IMR-90 (cell line): Measurements from ENCODE around the gene ENOX1. TPM values are rescaled to one million over a fixed set of nuclear protein-coding genes. Genes with fewer than 3 reads are reported as not detected.

Experiments
- ATAC-seq: fragments of 200-7000 bp; cut with Tn5 transposase; 2 replicates; pipeline ENCODE4 v1.9.1; 2020; ENCODE audit warnings: low read depth, mild to moderate bottlenecking, moderate library complexity
- BruUV-seq: library from RNA; stranded (reverse); fragments of 400-500 nt; replicated peaks from 2 replicates; lab custom pipeline; 2021; lab: Mats Ljungman, UMichigan
- CTCF ChIA-PET: fragments of 300-600 bp; formaldehyde crosslinking; extraction: SDS; loops from one replicate; lab custom pipeline; 2021; ENCODE audit warnings: antibody characterized with exemption; lab: Yijun Ruan, JAX
- POLR2A ChIA-PET: fragments of 300-600 bp; sonication (Branson Sonifier 250); formaldehyde crosslinking; loops from one replicate; lab custom pipeline; 2022; ENCODE audit warnings: antibody characterized with exemption; ENCODE audit not compliant: unreplicated experiment; lab: Charles Lee
- DNase-seq: peaks from one replicate; pipeline ENCODE4 v3.0.0; 2013
- H2AFZ ChIP-seq: replicated peaks from 2 replicates; pipeline ENCODE3; 2013; ENCODE audit warnings: low read length, mild to moderate bottlenecking; ENCODE audit not compliant: poor library complexity
- H2AK5ac ChIP-seq: 2 replicates; pipeline ENCODE4 v1.6.1; 2013; ENCODE audit warnings: low read depth, low read length, inconsistent platforms
- H2AK9ac ChIP-seq: replicated peaks from 2 replicates; pipeline ENCODE3; 2013; ENCODE audit warnings: mild to moderate bottlenecking, low read depth, low read length, moderate library complexity; ENCODE audit not compliant: poor library complexity
- H2BK120ac ChIP-seq: 2 replicates; pipeline ENCODE4 v1.6.1; 2013; ENCODE audit warnings: low read depth, low read length, inconsistent platforms
- H2BK15ac ChIP-seq: 3 replicates; pipeline ENCODE4 v1.6.1; 2013; ENCODE audit warnings: low read depth, low read length, inconsistent platforms
- H2BK20ac ChIP-seq: 2 replicates; pipeline ENCODE4 v1.6.1; 2013; ENCODE audit warnings: low read depth, mild to moderate bottlenecking, inconsistent platforms, low read length, moderate library complexity
- H2BK5ac ChIP-seq: 2 replicates; pipeline ENCODE4 v1.6.1; 2013; ENCODE audit warnings: mild to moderate bottlenecking, low read depth, low read length, inconsistent platforms; ENCODE audit not compliant: poor library complexity, severe bottlenecking
- H3K14ac ChIP-seq: replicated peaks from 2 replicates; pipeline ENCODE4 v1.6.1; 2013; ENCODE audit warnings: low read depth, low read length, inconsistent platforms
- H3K18ac ChIP-seq: 2 replicates; pipeline ENCODE4 v1.6.1; 2013; ENCODE audit warnings: low read depth, low read length, control low read depth
- H3K23ac ChIP-seq: 2 replicates; pipeline ENCODE4 v1.6.1; 2013; ENCODE audit warnings: low read depth, low read length, inconsistent platforms
- H3K27ac ChIP-seq: 2 replicates; pipeline ENCODE4 v1.5.1; 2013; ENCODE audit warnings: mild to moderate bottlenecking, control low read depth, low read length; ENCODE audit not compliant: insufficient read depth
- H3K27me3 ChIP-seq: 2 replicates; pipeline ENCODE4 v1.6.1; 2013; ENCODE audit warnings: low read length; ENCODE audit not compliant: control insufficient read depth, insufficient read depth
- H3K36me3 ChIP-seq: 2 replicates; pipeline ENCODE4 v1.6.1; 2013; ENCODE audit warnings: low read length, mixed read lengths; ENCODE audit not compliant: control insufficient read depth, insufficient read depth
- H3K4ac ChIP-seq: 2 replicates; pipeline ENCODE4 v1.6.1; 2013; ENCODE audit warnings: low read depth, low read length, inconsistent platforms
- H3K4me1 ChIP-seq: 2 replicates; pipeline ENCODE4 v1.6.1; 2013; ENCODE audit warnings: low read length, mixed read lengths; ENCODE audit not compliant: control insufficient read depth, insufficient read depth
- H3K4me2 ChIP-seq: 2 replicates; pipeline ENCODE4 v1.6.1; 2013; ENCODE audit warnings: low read depth, mild to moderate bottlenecking, control low read depth, low read length, moderate library complexity
- H3K4me3 ChIP-seq: 2 replicates; pipeline ENCODE4 v1.5.1; 2013; ENCODE audit warnings: low read depth, mild to moderate bottlenecking, control low read depth, low read length, moderate library complexity; ENCODE audit not compliant: insufficient read depth
- H3K56ac ChIP-seq: 2 replicates; pipeline ENCODE4 v1.6.1; 2013; ENCODE audit warnings: low read length, inconsistent platforms; ENCODE audit not compliant: insufficient read depth; ENCODE audit errors: extremely low read depth
- H3K79me1 ChIP-seq, 2 experiments: 2 replicates each; pipeline ENCODE4 v1.6.1; 2013; ENCODE audit warnings: low read length in 2 of 2, inconsistent platforms in 1 of 2, low read depth in 1 of 2
- H3K9ac ChIP-seq: 2 replicates; pipeline ENCODE4 v1.6.1; 2013; ENCODE audit warnings: low read depth, low read length, control low read depth
- H3K9me1 ChIP-seq: 2 replicates; pipeline ENCODE4 v1.6.1; 2013; ENCODE audit warnings: low read length, inconsistent platforms; ENCODE audit not compliant: insufficient read depth
- H3K9me3 ChIP-seq: 2 replicates; pipeline ENCODE4 v1.6.1; 2013; ENCODE audit warnings: low read length; ENCODE audit not compliant: control insufficient read depth, insufficient read depth
- H4K20me1 ChIP-seq: 2 replicates; pipeline ENCODE4 v1.6.1; 2013; ENCODE audit warnings: low read length, inconsistent platforms; ENCODE audit not compliant: insufficient read depth
- H4K5ac ChIP-seq: 2 replicates; pipeline ENCODE4 v1.6.1; 2013; ENCODE audit warnings: mild to moderate bottlenecking, low read depth, low read length, control low read depth
- H4K8ac ChIP-seq, 2 experiments: 2 replicates each; pipeline ENCODE4 v1.6.1; 2013; ENCODE audit warnings: low read depth in 2 of 2, low read length in 2 of 2, control low read depth in 1 of 2, inconsistent platforms in 1 of 2
- H4K91ac ChIP-seq: 2 replicates; pipeline ENCODE4 v1.6.1; 2013; ENCODE audit warnings: low read depth, low read length, inconsistent platforms; ENCODE audit not compliant: insufficient read depth
- BHLHE40 ChIP-seq: fragments of 150-350 bp; IDR thresholded peaks from 2 replicates; pipeline ENCODE4 v1.6.1; 2016; ENCODE audit warnings: mild to moderate bottlenecking, low read depth, low read length
- FOS ChIP-seq: fragments of 150-350 bp; IDR thresholded peaks from 2 replicates; pipeline ENCODE4 v1.6.1; 2016; ENCODE audit warnings: low read depth, low read length
- MAZ ChIP-seq: IDR thresholded peaks from 2 replicates; pipeline ENCODE4 v1.6.1; 2012; ENCODE audit warnings: low read depth, mild to moderate bottlenecking, low read length, improper control_type of control experiment, moderate library complexity, borderline replicate concordance
- MXI1 ChIP-seq: IDR thresholded peaks from 2 replicates; pipeline ENCODE4 v1.6.1; 2012; ENCODE audit warnings: low read depth, mild to moderate bottlenecking, low read length, moderate library complexity, borderline replicate concordance
- POLR2A ChIP-seq: IDR thresholded peaks from 2 replicates; pipeline ENCODE4 v1.6.1; 2012; ENCODE audit warnings: mild to moderate bottlenecking, low read depth, low read length
- RAD21 ChIP-seq: IDR thresholded peaks from 2 replicates; pipeline ENCODE4 v1.6.1; 2012; ENCODE audit warnings: low read length, improper control_type of control experiment
- RCOR1 ChIP-seq: IDR thresholded peaks from 2 replicates; pipeline ENCODE4 v1.6.1; 2012; ENCODE audit warnings: mild to moderate bottlenecking, low read length, improper control_type of control experiment; ENCODE audit not compliant: insufficient replicate concordance
- SMC3 ChIP-seq: fragments of 150-350 bp; IDR thresholded peaks from 2 replicates; pipeline ENCODE4 v1.6.1; 2016; ENCODE audit warnings: low read depth, mild to moderate bottlenecking, antibody characterized with exemption, low read length, moderate library complexity
- WGBS, 2 experiments: methylation state at CpG; one replicate each; pipeline versions ENCODE4 v1.1.5 to v1.1.7; 2013; ENCODE audit warnings: missing lambda C conversion rate in 2 of 2; ENCODE audit not compliant: insufficient read length in 1 of 2; ENCODE audit errors: extremely low coverage in 2 of 2; 5-methylcytosine and 5-hydroxymethylcytosine counted together
- dilution Hi-C: fragments of 300-500 bp; cut with HindIII; formaldehyde crosslinking; loops from one replicate; pipeline ENCODE4 v1.14.3; 2018; ENCODE audit warnings: low sequenced_read_pairs; ENCODE audit not compliant: unreplicated experiment
- in situ Hi-C: fragments of 300-500 bp; cut with MboI; formaldehyde crosslinking; loops from 3 replicates; pipeline ENCODE4 v1.14.3; 2019; ENCODE audit warnings: low sequenced_read_pairs, inconsistent platforms, mixed read lengths
- intact Hi-C: fragments of 100-400 bp; cut with micrococcal nuclease; formaldehyde crosslinking; loops from 2 replicates; pipeline ENCODE4 v1.10.0; 2022
- polyA plus RNA-seq, 3 experiments: library from polyadenylated mRNA; depleted of rRNA; stranded (reverse); fragments of >200 nt; gene quantifications; 2 replicates each; pipeline ENCODE4 v1.2.3, GENCODE V29; 2012; ENCODE audit warnings: low replicate concordance in 1 of 3
- total RNA-seq: library from RNA; depleted of rRNA; stranded (reverse); fragments of >200 nt; gene quantifications from 2 replicates; pipeline ENCODE4 v1.2.3, GENCODE V29; 2012
- TF ChIP-seq, protein P1 (sequence below): fragments of 150-350 bp; IDR thresholded peaks from 2 replicates; pipeline ENCODE4 v1.6.1; 2017; ENCODE audit warnings: mild to moderate bottlenecking, antibody characterized with exemption, low read length, low read depth
- TF ChIP-seq, protein P2 (sequence below): conservative IDR thresholded peaks from 2 replicates; pipeline ENCODE4 v1.5.1; 2012; ENCODE audit warnings: mild to moderate bottlenecking, low read depth, low read length, improper control_type of control experiment

Gene ENOX1
- total and polyA plus RNA-seq, 2 of the 4 experiments (the other 2 are of a cell fraction) = 0.99 to 1.3 TPM

GRCh38 chr13:43727856-43728255, 58.9 kb downstream of the ENOX1 start:
- ATAC-seq (no peak), DNase-seq (no peak)
- no peak overlapping the region for H4K91ac ChIP-seq
- H2BK120ac ChIP-seq = no peak overlapping the region
- no TSS peak for BruUV-seq
- intact Hi-C loops = no loop called here
- peaks cover 3% of the 10 kb centered on the region; the same call in 1 of the 2 replicates for H3K4me1 ChIP-seq
- TF ChIP-seq SMC3 (no peak), POLR2A (no peak), FOS (no peak), RAD21 (no peak), BHLHE40 (no peak), MXI1 (no peak), MAZ (no peak), RCOR1 (no peak)
- TF ChIP-seq, protein P1, sequence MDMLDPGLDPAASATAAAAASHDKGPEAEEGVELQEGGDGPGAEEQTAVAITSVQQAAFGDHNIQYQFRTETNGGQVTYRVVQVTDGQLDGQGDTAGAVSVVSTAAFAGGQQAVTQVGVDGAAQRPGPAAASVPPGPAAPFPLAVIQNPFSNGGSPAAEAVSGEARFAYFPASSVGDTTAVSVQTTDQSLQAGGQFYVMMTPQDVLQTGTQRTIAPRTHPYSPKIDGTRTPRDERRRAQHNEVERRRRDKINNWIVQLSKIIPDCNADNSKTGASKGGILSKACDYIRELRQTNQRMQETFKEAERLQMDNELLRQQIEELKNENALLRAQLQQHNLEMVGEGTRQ = no peak
- TF ChIP-seq, protein P2, sequence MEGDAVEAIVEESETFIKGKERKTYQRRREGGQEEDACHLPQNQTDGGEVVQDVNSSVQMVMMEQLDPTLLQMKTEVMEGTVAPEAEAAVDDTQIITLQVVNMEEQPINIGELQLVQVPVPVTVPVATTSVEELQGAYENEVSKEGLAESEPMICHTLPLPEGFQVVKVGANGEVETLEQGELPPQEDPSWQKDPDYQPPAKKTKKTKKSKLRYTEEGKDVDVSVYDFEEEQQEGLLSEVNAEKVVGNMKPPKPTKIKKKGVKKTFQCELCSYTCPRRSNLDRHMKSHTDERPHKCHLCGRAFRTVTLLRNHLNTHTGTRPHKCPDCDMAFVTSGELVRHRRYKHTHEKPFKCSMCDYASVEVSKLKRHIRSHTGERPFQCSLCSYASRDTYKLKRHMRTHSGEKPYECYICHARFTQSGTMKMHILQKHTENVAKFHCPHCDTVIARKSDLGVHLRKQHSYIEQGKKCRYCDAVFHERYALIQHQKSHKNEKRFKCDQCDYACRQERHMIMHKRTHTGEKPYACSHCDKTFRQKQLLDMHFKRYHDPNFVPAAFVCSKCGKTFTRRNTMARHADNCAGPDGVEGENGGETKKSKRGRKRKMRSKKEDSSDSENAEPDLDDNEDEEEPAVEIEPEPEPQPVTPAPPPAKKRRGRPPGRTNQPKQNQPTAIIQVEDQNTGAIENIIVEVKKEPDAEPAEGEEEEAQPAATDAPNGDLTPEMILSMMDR = no peak
- no peak overlapping the region for H2AK9ac ChIP-seq
- ChIA-PET POLR2A (no interaction called here), CTCF (no interaction called here)
- H3K9me3 ChIP-seq = no peaks in the 10 kb centered on the region
- no peak overlapping the region for H3K14ac ChIP-seq
- no peaks in the 10 kb centered on the region for H4K20me1 ChIP-seq
- no peak overlapping the region for H2AK5ac ChIP-seq
- no peak overlapping the region for H2BK15ac ChIP-seq
- no peak overlapping the region for H3K4me2 ChIP-seq
- H4K8ac ChIP-seq = no peak overlapping the region
- no peak overlapping the region for H3K4me3 ChIP-seq
- H3K36me3 ChIP-seq = no peaks in the 10 kb centered on the region
- no peak overlapping the region for H2BK20ac ChIP-seq
- H2BK5ac ChIP-seq = no peak overlapping the region
- H2AFZ ChIP-seq = no peak overlapping the region
- no peak overlapping the region for H3K4ac ChIP-seq
- H3K9me1 ChIP-seq = no peaks in the 10 kb centered on the region
- H3K27ac ChIP-seq = no peak overlapping the region
- no CpG with 5 or more reads among the region's 1 CpG for WGBS, 2 experiments
- no peak overlapping the region for H4K5ac ChIP-seq
- in situ Hi-C loops = no loop called here
- H3K27me3 ChIP-seq = no peaks in the 10 kb centered on the region
- H3K18ac ChIP-seq = no peak overlapping the region
- H3K23ac ChIP-seq = no peak overlapping the region
- H3K56ac ChIP-seq = no peak overlapping the region
- H3K9ac ChIP-seq = no peak overlapping the region
- H3K79me1 ChIP-seq = no peaks in the 10 kb centered on the region
- dilution Hi-C loops = no loop called here
